ENCODE measurements around the gene NXN. TPM values are rescaled to one million over a fixed set of nuclear protein-coding genes. Genes with fewer than 3 reads are reported as not detected.

The NXN gene
- total RNA-seq, 1 experiment from 2014 or later, result 6.0 TPM

DNA sequence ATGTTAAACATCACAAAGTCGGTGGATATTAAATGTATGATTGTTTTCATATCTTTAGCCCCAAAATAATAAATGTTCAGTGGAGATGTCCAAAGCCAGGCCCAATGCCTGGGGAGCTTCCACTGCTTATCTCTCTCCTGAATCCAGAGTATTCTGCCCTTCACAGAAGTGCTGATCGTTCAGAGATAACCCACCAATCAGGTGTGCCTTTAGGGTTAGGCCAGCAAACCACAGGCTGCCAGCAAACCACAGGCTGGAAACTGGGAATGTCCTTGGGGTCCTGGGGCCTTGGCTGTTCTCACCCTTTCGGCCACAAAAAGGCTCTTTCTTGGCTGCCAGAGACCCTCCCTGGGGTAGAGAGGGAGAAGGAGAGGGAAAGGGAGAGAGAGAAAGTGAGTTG lies 33.9 kb downstream of the NXN start:
- Histone ChIP-seq H3K4me3 (ENCODE audit: low read depth, low read length, poor library complexity, severe bottlenecking) (no peak overlapping the region), H3K27ac (ENCODE audit: low read depth, low read length, poor library complexity, severe bottlenecking) (no peak overlapping the region), H3K9me3 (ENCODE audit: low read depth, low read length, poor library complexity, severe bottlenecking) (no peaks in the 10 kb centered on the region), H3K4me1 (ENCODE audit: insufficient read depth, low read length, poor library complexity, severe bottlenecking) (peaks cover 10% of the 10 kb centered on the region), H3K36me3 (ENCODE audit: insufficient read depth, low read length, poor library complexity, severe bottlenecking) (no peaks in the 10 kb centered on the region), H3K27me3 (replicated peaks; ENCODE audit: insufficient read depth, low read depth, low read length, poor library complexity) (no peaks in the 10 kb centered on the region)
- CTCF ChIA-PET, result no interaction called here
- DNase-seq (ENCODE audit: low spot score), result no peak
- intact Hi-C loops (cut with micrococcal nuclease; ENCODE audit: unreplicated experiment), result no loop called here
- POLR2A ChIA-PET (ENCODE audit: low non-redundant PET), result no interaction called here
- BruUV-seq (replicated peaks), result no TSS peak
- TF ChIP-seq EZH2 (IDR thresholded peaks at IDR 0.05; ENCODE audit: borderline replicate concordance, low read depth, low read length, poor library complexity, severe bottlenecking), result no peak
- TF ChIP-seq, protein P1, sequence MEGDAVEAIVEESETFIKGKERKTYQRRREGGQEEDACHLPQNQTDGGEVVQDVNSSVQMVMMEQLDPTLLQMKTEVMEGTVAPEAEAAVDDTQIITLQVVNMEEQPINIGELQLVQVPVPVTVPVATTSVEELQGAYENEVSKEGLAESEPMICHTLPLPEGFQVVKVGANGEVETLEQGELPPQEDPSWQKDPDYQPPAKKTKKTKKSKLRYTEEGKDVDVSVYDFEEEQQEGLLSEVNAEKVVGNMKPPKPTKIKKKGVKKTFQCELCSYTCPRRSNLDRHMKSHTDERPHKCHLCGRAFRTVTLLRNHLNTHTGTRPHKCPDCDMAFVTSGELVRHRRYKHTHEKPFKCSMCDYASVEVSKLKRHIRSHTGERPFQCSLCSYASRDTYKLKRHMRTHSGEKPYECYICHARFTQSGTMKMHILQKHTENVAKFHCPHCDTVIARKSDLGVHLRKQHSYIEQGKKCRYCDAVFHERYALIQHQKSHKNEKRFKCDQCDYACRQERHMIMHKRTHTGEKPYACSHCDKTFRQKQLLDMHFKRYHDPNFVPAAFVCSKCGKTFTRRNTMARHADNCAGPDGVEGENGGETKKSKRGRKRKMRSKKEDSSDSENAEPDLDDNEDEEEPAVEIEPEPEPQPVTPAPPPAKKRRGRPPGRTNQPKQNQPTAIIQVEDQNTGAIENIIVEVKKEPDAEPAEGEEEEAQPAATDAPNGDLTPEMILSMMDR (conservative IDR thresholded peaks at IDR 0.05; ENCODE audit: low read depth, low read length), result no peak

DNA sequence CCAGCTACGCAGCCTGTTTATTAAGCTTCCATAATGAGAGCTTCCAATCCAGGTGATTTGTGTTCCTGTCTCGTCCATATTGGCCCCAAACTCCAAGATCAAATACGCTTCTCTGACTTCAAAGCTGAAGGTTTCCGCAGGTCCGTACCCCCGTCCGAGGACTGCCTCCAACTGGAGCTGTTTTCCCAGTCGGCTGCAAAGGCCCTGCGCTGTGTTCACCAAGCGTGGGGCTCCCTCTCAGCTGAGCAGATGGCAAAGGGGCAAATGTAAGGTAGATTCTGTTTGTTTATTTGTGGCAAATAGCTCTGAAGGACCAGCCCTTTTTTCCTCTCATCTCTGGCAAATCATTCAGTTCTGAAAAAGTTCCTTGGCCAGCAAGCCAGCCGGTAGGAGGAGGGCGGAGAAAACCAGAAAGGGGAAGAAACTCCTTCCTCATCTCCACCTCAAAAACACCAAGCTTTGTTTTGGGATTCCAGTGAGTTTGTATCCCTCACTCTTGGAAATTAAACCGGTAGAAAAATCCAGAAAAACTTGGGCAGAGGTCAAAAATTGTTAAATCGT lies 35.2 kb downstream of the NXN start:
- Histone ChIP-seq H3K4me1 (ENCODE audit: insufficient read depth, low read length, poor library complexity, severe bottlenecking) (no peaks in the 10 kb centered on the region), H3K9me3 (ENCODE audit: low read depth, low read length, poor library complexity, severe bottlenecking) (no peaks in the 10 kb centered on the region), H3K27me3 (replicated peaks; ENCODE audit: insufficient read depth, low read depth, low read length, poor library complexity) (no peaks in the 10 kb centered on the region), H3K27ac (ENCODE audit: low read depth, low read length, poor library complexity, severe bottlenecking) (no peak overlapping the region), H3K36me3 (ENCODE audit: insufficient read depth, low read length, poor library complexity, severe bottlenecking) (no peaks in the 10 kb centered on the region), H3K4me3 (ENCODE audit: low read depth, low read length, poor library complexity, severe bottlenecking) (no peak overlapping the region)
- TF ChIP-seq, protein P1 (conservative IDR thresholded peaks at IDR 0.05; ENCODE audit: low read depth, low read length), result no peak
- TF ChIP-seq EZH2 (IDR thresholded peaks at IDR 0.05; ENCODE audit: borderline replicate concordance, low read depth, low read length, poor library complexity, severe bottlenecking), result no peak
- DNase-seq (ENCODE audit: low spot score), result no peak
- ChIA-PET CTCF (no interaction called here), POLR2A (ENCODE audit: low non-redundant PET) (no interaction called here)
- no TSS peak for BruUV-seq (replicated peaks)
- intact Hi-C loops (cut with micrococcal nuclease; ENCODE audit: unreplicated experiment), result no loop called here

DNA sequence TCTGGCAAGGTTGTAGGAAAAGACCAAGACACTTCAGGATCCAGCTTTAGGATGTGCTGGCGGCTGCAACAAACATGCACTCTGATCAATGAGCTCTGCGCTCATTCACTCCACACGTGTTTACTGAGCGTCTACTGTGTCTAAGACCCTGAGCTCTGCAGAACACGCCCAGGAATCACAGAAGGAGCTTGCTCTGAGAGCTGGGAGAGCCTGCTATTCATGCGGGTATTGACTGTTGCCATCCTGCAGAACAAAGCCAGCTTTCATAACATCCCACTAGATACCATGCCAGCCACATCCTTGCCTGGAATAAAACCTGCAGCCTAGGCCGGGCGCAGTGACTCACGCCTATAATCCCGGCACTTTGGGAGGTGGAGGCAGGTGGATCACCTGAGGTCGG lies 44.1 kb downstream of the NXN start:
- H3K4me1 ChIP-seq (ENCODE audit: insufficient read depth, low read length, poor library complexity, severe bottlenecking), result no peaks in the 10 kb centered on the region
- intact Hi-C loops (cut with micrococcal nuclease; ENCODE audit: unreplicated experiment), result no loop called here
- ChIA-PET CTCF (no interaction called here), POLR2A (ENCODE audit: low non-redundant PET) (no interaction called here)
- no peak overlapping the region for H3K27ac ChIP-seq (ENCODE audit: low read depth, low read length, poor library complexity, severe bottlenecking)
- no peaks in the 10 kb centered on the region for H3K9me3 ChIP-seq (ENCODE audit: low read depth, low read length, poor library complexity, severe bottlenecking)
- no peak for DNase-seq (ENCODE audit: low spot score)
- H3K36me3 ChIP-seq (ENCODE audit: insufficient read depth, low read length, poor library complexity, severe bottlenecking), result no peaks in the 10 kb centered on the region
- no peak for TF ChIP-seq EZH2 (IDR thresholded peaks at IDR 0.05; ENCODE audit: borderline replicate concordance, low read depth, low read length, poor library complexity, severe bottlenecking)
- TF ChIP-seq, protein P1 (conservative IDR thresholded peaks at IDR 0.05; ENCODE audit: low read depth, low read length), result no peak
- BruUV-seq (replicated peaks), result no TSS peak
- H3K27me3 ChIP-seq (replicated peaks; ENCODE audit: insufficient read depth, low read depth, low read length, poor library complexity), result no peaks in the 10 kb centered on the region
- no peak overlapping the region for H3K4me3 ChIP-seq (ENCODE audit: low read depth, low read length, poor library complexity, severe bottlenecking)

Data from A673 (cell line).